Endothelial cell of umbilical vein (primary cell): ENCODE measurements around the gene RAB43. TPM values are rescaled to one million over a fixed set of nuclear protein-coding genes. Genes with fewer than 3 reads are reported as not detected.

Experiments used
- BruUV-seq: library from RNA; stranded (reverse); fragments of 400-500 nt; replicated peaks from 2 replicates; lab custom pipeline; 2021; lab: Mats Ljungman, UMichigan
- CTCF ChIA-PET: fragments of 300-600, 350-600 bp; sonication (Branson Sonifier 250); formaldehyde crosslinking; loops from one replicate; lab custom pipeline; 2021; ENCODE audit warnings: antibody characterized with exemption, inconsistent platforms; lab: Charles Lee
- POLR2A ChIA-PET: fragments of 300-600, 350-600 bp; sonication (Branson Sonifier 250); formaldehyde crosslinking; loops from one replicate; lab custom pipeline; 2021; ENCODE audit warnings: antibody characterized with exemption, inconsistent platforms; lab: Charles Lee
- DNase-seq: peaks from one replicate; pipeline ENCODE4 v3.0.0-alpha.2; 2011; ENCODE audit warnings: low read depth, low spot score
- FAIRE-seq: peaks from 2 replicates; lab custom pipeline; 2011; peaks lifted over from hg19 to GRCh38; lab: Jason Lieb, UNC
- H2AFZ ChIP-seq: 2 replicates; pipeline ENCODE4 v1.6.0; 2012; ENCODE audit warnings: low read depth, low read length, control low read depth, inconsistent platforms
- H3K27ac ChIP-seq: 2 replicates; pipeline ENCODE4 v1.5.1; 2011; ENCODE audit warnings: low read depth, mild to moderate bottlenecking, control low read depth, low read length, moderate library complexity; ENCODE audit not compliant: insufficient read depth
- H3K27me3 ChIP-seq, 2 experiments: 2 replicates each; pipeline versions ENCODE4 v1.6.0 to v1.6.1; 2011; ENCODE audit warnings: low read length in 2 of 2, mixed read lengths in 1 of 2; ENCODE audit not compliant: control insufficient read depth in 2 of 2, insufficient read depth in 2 of 2
- H3K36me3 ChIP-seq, 2 experiments: 2 replicates in 1 of 2; 3 replicates in 1 of 2; pipeline ENCODE4 v1.5.1; 2011; ENCODE audit warnings: low read length in 2 of 2, mild to moderate bottlenecking in 1 of 2, moderate library complexity in 1 of 2; ENCODE audit not compliant: control insufficient read depth in 2 of 2, insufficient read depth in 2 of 2; ENCODE audit errors: extremely low read depth in 1 of 2
- H3K4me1 ChIP-seq: 3 replicates; pipeline ENCODE4 v1.5.1; 2011; ENCODE audit warnings: mild to moderate bottlenecking, low read length; ENCODE audit not compliant: control insufficient read depth, insufficient read depth; ENCODE audit errors: extremely low read depth
- H3K4me2 ChIP-seq: 2 replicates; pipeline ENCODE4 v1.6.1; 2011; ENCODE audit warnings: low read length, control low read depth, mixed read lengths; ENCODE audit not compliant: insufficient read depth
- H3K4me3 ChIP-seq, 3 experiments: fragments of 200-600 bp in 1 of 3; sonication (generic), shearing (Covaris generic) in 1 of 3; replicated peaks in 1 of 3; 2 replicates each; pipeline ENCODE4 v1.5.1; 2011 to 2016; ENCODE audit warnings: control low read depth in 3 of 3, low read length in 3 of 3, mild to moderate bottlenecking in 2 of 3, inconsistent platforms in 1 of 3, low read depth in 1 of 3, moderate library complexity in 1 of 3; ENCODE audit not compliant: insufficient read depth in 1 of 3
- H3K79me2 ChIP-seq: 2 replicates; pipeline ENCODE4 v1.6.0; 2012; ENCODE audit warnings: low read length, inconsistent platforms; ENCODE audit not compliant: control insufficient read depth, insufficient read depth
- H3K9ac ChIP-seq: replicated peaks from 2 replicates; pipeline ENCODE3; 2011; ENCODE audit warnings: low read length, control low read depth; ENCODE audit not compliant: insufficient read depth; ENCODE audit errors: extremely low read depth
- H3K9me1 ChIP-seq: replicated peaks from 3 replicates; pipeline ENCODE4 v1.6.0; 2011; ENCODE audit warnings: mild to moderate bottlenecking, low read length; ENCODE audit not compliant: control insufficient read depth, insufficient read depth; ENCODE audit errors: extremely low read depth
- H3K9me3 ChIP-seq: replicated peaks from 2 replicates; pipeline ENCODE4 v1.5.1; 2012; ENCODE audit warnings: low read length, inconsistent platforms; ENCODE audit not compliant: control insufficient read depth, insufficient read depth
- H4K20me1 ChIP-seq: replicated peaks from 2 replicates; pipeline ENCODE3; 2011; ENCODE audit warnings: mild to moderate bottlenecking, low read length; ENCODE audit not compliant: control insufficient read depth, insufficient read depth; ENCODE audit errors: extremely low read depth
- GATA2 ChIP-seq: IDR thresholded peaks from 2 replicates; pipeline ENCODE4 v1.7.0; 2011; ENCODE audit warnings: low read depth, mild to moderate bottlenecking, moderate library complexity, mixed read lengths, low read length; ENCODE audit not compliant: insufficient read length, insufficient read depth
- JUN ChIP-seq: IDR thresholded peaks from 2 replicates; pipeline ENCODE4 v1.6.1; 2011; ENCODE audit warnings: borderline replicate concordance, low read depth; ENCODE audit not compliant: insufficient read length, insufficient read depth
- MYC ChIP-seq: IDR thresholded peaks from one replicate; pipeline ENCODE4 v1.6.1; 2011; ENCODE audit warnings: mild to moderate bottlenecking, low read depth, low read length
- POLR2AphosphoS5 ChIP-seq: IDR thresholded peaks from 2 replicates; pipeline ENCODE4 v1.6.1; 2012; ENCODE audit warnings: low read depth, mild to moderate bottlenecking, control low read depth, low read length, moderate library complexity; ENCODE audit not compliant: insufficient read depth
- dilution Hi-C: fragments of 300-500 bp; cut with MboI; formaldehyde crosslinking; loops from one replicate; pipeline ENCODE4 v1.15.0; 2019; ENCODE audit warnings: low sequenced_read_pairs; ENCODE audit not compliant: extremely low pct_ligation_motif_present
- intact Hi-C: fragments of 100-400 bp; cut with micrococcal nuclease; formaldehyde crosslinking; loops from one replicate; pipeline ENCODE4 v1.10.0; 2022
- polyA plus RNA-seq, 4 experiments: library from polyadenylated mRNA; depleted of rRNA in 3 of 4; stranded (reverse) in 3 of 4; unstranded in 1 of 4; fragments of >200 nt; gene quantifications; 2 replicates each; pipeline versions ENCODE4 v1.2.1 to v1.2.3, GENCODE V29; 2011 to 2012; ENCODE audit warnings: missing spikeins in 1 of 4
- total RNA-seq: library from RNA; stranded (reverse); gene quantifications from 2 replicates; pipeline ENCODE4 v1.2.3, GENCODE V29; 2021

Gene RAB43
- total and polyA plus RNA-seq, 2 donors (not counting 3 experiments of a cell fraction or from before 2014, with no cell fraction given), result 18.5 to 31.5 TPM

- Histone ChIP-seq H3K9me3 (no peaks in the 10 kb centered on the region), H4K20me1 (no peaks in the 10 kb centered on the region), H3K27ac (no peak overlapping the region), H3K4me2 (no peak overlapping the region), H3K4me1 (peaks cover 17% of the 10 kb centered on the region), H3K36me3 (peaks cover 1 to 2% of the 10 kb centered on the region in 2 experiments), H2AFZ (no peak overlapping the region), H3K27me3 (no peaks in the 10 kb centered on the region), H3K9ac (no peak overlapping the region), H3K9me1 (no peaks in the 10 kb centered on the region), H3K79me2 (peaks cover 20% of the 10 kb centered on the region), H3K4me3 (no peak overlapping the region)
- BruUV-seq, result no TSS peak
- dilution Hi-C loops, result loop anchor here (25.0 kb wide), 1 partner anchor 210 kb away; no protein-coding TSS in a partner anchor
- intact Hi-C loops, result no loop called here
- TF ChIP-seq JUN (no peak), GATA2 (no peak), POLR2AphosphoS5 (no peak), MYC (no peak)
- ChIA-PET CTCF (interaction anchor here (0.8 to 2.8 kb wide), 8 partner anchors 8 to 152 kb away, joined by 3 to 21 read pairs (median 6); no protein-coding TSS in a partner anchor), POLR2A (interaction anchor here (1.0 to 1.6 kb wide), 2 partner anchors 61 to 107 kb away, joined by 4 read pairs; partner anchors contain the start of gene CNBP)
- no peak for DNase-seq
- no peak for FAIRE-seq
These were observed 908 bp upstream of the RAB43 start for GRCh38 chr3:129122412-129123011.

GRCh38 chr3:129121016-129121791 is 400 bp downstream of the RAB43 start:
- peak overlapping the region; percentile 98 for H3K4me2 ChIP-seq
- no peaks in the 10 kb centered on the region for H3K9me3 ChIP-seq
- ChIA-PET POLR2A (interaction anchor here (0.5 to 1.6 kb wide), 8 partner anchors 9 to 964 kb away, joined by 3 to 11 read pairs (median 4); partner anchors contain the start of genes CNBP and HMCES), CTCF (interaction anchor here (0.6 to 4.5 kb wide), 11 partner anchors 9 to 150 kb away, joined by 3 to 79 read pairs (median 4); no protein-coding TSS in a partner anchor)
- H3K9ac ChIP-seq, result peak overlapping the region; percentile 72
- intact Hi-C loops (loop anchor here (2.0 kb wide), 2 partner anchors 62 to 124 kb away; partner anchors contain the start of gene CNBP), dilution Hi-C loops (loop anchor here (25.0 kb wide), 1 partner anchor 209 kb away; no protein-coding TSS in a partner anchor)
- DNase-seq (peak; percentile 59), FAIRE-seq (no peak)
- no peaks in the 10 kb centered on the region for H4K20me1 ChIP-seq
- peak overlapping the region; percentile 64 to 79 (median 66) for H3K4me3 ChIP-seq
- H3K4me1 ChIP-seq, result peaks cover 25% of the 10 kb centered on the region
- H3K9me1 ChIP-seq, result no peaks in the 10 kb centered on the region
- TF ChIP-seq POLR2AphosphoS5, result peak; percentile 50
- no peak for TF ChIP-seq JUN
- H3K36me3 ChIP-seq, result peaks cover 0 to 2% of the 10 kb centered on the region in 2 experiments
- peak overlapping the region; percentile 61 for H2AFZ ChIP-seq
- H3K27ac ChIP-seq, result peak overlapping the region; percentile 66
- TSS peak; percentile 89 for BruUV-seq
- no peaks in the 10 kb centered on the region for H3K27me3 ChIP-seq
- peaks cover 28% of the 10 kb centered on the region for H3K79me2 ChIP-seq
